Activated CD4-positive, alpha-beta T cell treated with anti-CD3 and anti-CD28 coated beads, Interleukin-2, amount 50 U/mL, for 48 hours (primary cell): Measurements from ENCODE around the gene ERCC6L.
"Not testable (repeated sequence)": the region's sequence is repeated elsewhere in the genome, so short reads cannot be mapped to it uniquely, and the experiment has no call there.

Source experiments
- DNase-seq, 2 experiments: peaks; one replicate each; pipeline ENCODE4 v3.0.0-alpha.2; 2020

The ERCC6L gene

DNA sequence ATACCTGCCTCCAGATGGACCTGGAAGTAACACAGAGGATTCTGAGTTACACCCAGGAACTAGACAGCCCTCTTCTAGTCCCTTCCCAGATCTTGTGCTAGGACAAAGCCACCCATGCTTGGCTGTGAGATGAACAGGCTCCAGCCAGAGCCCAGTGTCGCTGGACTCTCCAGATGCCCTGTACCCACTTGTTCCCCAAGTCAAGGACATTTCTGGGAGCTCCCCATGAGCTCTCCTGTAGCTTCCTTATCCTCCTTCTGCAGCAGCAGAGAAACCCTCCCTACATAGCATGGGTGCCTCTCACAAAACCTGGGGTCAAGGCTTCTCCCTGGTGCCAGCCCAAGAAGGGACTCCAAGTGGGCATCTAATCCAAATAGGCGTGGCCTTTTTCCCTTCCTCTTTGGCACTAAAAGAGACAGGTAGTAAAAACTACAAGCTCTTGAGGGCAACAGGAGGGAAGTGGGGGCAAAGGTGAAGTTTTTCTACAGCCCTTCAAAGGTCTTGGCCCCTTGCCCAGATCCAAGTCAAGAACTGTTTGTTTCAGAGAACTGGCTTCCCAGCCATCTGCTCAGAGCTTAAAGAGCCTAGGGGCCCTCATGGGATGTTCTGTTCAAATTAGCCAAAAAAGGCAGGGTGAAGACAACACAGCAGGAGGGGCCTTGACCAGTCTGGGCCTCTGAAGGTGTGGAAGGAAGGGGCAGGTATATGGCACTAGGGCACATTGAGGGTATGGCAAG is 8.5 kb upstream of the ERCC6L start:
- DNase-seq: no peak

DNA sequence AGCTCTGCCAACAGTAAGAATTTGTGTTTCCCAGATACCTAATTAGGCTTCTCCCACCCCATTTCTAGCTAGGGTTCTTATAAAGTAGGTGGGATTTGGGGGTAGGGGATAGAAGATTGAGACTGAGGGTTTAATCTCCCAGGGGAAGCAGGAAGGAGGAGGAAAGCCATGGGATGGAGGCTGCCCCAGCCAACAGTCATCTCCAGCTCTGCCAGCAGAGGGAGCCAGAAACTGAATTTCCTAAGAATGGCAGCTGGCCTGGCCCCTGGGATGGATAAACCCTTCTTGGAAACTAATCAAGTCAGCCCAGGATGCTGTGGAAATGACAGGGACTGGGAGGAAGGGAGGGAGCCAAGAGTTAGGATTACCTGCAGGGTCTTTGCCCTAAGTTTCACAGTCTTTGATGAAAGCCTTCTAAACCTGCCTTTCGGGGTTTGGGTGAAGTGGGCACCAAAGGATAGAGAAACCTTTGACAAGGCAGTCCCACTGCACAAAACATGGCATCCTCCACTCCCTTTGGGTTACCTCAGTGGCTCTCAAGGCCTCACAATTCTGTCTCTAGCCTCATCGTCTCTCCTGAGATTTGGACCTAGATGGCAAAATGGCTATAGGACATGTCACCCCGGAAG is 6.7 kb upstream of the ERCC6L start:
- peak; percentile 46 to 47 for DNase-seq

DNA sequence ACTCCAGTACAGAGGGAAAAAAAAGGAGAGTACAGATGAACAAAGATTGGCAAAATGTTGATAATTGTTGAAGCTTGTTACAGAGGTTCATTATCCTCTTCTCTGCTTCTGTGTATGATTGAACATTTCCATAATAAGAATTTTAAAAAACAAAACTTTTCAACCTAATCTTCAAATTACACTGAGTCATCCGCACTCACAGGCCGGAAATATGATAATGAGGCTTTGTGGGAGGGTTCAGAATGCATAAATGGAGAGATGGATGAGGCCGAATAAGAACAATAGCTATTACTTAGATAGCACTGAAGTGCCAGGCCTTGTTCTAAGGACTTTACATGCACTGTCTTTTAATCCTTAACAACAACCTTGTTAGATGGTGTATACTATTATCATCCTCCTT is 4.6 kb upstream of the ERCC6L start:
- DNase-seq: no peak

DNA sequence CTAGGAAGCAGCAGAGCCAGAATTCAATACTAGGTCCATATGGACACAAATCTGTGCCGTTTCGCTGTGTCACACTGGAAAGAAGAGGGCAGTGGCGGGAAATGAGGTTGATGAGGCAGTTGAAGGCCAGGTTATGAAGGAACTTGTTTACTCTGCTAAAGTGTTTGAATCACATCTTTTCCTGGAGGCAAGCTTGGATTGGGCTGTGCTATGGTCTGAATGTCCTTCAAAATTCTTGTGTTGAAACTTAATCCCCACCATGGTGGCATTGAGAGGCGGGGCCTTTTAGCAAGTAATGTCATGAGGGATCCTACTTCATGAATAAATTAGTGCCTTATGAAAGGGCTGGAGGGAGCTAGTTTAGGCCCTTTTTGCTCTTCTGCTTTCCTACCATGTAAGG is 2.1 kb upstream of the ERCC6L start:
- DNase-seq: no peak

DNA sequence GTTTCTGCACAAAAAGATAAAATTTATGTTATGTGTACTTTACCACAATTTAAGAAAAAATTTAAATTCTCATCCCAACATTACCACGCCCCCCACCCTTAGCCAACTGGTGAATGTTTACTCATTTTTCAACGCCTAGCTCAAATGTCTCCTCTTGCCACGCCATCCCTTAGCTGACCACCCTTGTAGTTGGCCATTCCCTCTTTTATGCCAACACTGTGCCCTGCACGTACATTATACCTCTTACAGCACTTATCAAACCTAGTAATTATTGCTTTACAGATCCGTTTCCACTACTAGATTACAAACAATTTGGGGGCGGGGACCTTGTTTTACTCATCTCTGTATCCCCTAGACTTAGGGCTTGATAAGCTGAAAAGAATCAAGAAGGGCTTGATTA is 644 bp downstream of the ERCC6L start:
- no peak for DNase-seq

DNA sequence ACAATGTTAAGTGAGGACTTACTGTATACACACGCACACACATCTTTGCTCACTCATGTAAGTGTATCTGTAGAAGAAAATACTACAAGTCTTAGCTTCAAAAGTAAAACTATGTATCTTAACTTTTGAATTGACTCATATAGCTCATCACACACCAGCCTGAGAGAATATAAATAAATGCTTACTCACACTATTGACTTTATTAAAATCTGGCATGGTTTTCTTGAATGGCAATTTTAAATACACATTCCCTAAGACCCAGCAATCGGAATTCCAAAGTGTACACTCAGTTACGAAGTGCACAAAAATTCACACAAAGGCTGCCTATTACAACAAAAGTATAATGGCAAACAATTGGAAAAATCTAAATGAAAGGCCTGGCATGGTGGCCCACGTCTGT is 2.0 kb downstream of the ERCC6L start:
- DNase-seq: no peak

DNA sequence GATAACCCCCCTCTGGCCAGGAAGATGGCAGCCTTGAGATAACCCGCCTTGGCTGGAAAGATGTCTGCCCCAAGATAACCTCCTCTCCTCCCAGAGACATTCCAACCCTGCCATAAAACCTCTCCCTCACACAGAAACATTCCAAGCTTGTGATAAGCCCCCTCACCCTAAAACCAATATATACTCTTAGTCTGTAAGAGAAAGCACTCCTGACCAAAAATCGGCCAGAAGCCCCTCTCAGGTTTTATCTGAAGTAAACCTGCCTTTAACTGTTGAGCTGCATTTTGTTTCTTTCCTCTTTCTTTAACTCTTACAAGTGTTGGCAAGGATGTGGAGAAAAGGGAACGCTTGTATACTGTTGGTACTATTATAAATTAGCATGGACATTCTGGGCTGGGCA is 8.5 kb downstream of the ERCC6L start:
- no peak for DNase-seq

DNA sequence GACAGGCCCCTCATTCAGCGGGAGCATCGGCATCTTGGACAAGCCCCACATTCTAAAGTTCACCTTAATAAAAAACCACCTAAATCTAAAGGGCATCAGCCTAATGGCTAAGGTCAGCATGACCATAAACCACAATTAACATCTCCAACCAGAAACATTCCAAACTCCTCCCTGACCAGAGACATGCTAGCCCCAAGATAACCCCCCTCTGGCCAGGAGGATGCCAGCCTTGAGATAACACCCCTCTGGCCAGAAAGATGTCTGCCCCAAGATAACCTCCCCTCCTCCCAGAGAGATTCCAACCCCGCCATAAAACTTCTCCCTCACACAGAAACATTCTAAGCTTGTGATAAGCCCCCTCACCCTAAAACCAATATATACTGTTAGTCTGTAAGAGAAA is 18.5 kb downstream of the ERCC6L start:
- not testable (repeated sequence) for DNase-seq

DNA sequence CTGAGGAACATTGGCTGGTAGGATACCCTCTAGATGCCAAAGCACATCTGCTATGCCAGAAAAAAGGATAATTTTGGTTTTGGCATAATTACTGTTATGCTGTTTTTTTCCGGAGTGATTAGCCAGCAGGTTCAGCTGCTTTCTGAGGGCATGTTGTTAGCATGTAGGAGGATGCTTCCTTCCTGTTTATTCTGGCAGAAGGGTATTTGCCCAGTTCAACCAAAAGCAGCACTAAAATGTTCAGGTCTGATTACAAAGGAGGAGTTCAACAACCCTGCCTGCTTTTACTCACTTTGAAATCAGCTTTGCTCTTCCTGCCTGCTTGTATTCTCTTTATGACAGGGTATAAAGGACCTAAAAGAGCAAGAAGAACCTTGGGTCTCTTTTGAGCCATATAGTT is 21.9 kb downstream of the ERCC6L start:
- DNase-seq: no peak

DNA sequence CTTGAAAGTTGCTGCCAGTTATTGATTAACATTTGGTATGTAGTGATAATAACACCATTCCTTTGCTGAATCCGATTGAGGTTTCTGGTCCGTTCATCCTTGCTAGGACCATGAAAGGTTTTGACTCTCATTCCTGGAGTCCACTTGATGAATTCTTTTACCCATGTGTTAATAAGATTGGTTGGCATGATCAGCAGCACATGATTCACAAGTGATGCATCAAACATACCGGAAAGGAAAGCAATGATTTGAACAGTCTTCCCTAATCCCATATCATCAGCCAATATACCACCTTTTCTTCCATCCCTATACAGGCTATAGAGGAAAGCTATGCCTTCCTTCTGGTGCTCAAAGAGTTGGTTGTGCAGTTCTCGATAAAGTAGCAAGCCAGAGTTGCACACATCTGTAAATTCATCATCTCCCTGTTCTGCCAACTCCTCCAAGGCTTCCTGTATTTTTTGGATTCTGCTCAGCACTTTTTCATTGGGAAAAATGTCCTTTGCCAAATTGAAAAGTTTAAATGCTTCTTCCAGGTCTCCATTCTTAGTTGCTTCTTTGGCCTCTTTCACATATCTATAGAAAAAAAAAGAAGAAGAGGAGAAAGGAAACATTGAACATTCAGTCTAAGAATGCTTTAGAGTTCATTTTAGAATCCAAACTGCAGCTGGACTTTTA is 30.6 kb downstream of the ERCC6L start:
- no peak for DNase-seq

DNA sequence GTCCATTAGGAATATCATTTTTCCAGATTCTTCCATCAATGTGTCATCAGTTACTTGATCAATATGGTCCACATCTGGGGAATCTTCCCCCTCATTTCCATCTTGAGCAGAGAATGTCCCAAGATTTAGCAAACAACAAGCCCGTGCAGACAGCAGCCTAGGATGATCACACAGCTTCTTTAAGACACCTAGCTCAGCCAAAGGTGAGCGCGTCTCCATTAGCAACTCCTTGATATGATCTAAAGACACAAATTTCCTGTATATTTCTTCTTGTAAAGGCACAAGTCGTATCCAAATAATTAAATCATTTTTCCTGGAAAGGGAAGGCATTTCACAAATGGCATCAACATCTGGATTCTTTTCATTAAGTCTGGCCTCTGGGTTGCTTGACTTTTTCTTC is 31.5 kb downstream of the ERCC6L start:
- DNase-seq: no peak

DNA sequence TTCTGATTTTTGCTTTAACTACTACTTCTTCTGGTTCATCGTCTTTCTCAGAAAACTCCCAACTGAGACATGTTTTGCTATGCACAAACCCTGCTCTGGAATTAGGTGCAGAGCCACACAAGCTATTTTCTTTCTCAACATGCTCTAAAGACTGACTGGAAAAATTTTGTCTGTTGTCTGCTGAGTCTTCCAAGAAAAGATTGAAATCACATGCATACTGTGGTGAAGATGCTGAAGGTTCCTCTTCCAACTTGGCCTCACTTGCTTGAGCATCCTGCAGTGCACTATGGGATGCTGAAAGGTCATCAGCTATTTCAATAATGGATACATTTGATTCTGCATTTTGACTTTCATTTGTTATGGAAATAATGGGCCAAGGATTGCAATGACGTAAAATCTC is 33.1 kb downstream of the ERCC6L start:
- no peak for DNase-seq

DNA sequence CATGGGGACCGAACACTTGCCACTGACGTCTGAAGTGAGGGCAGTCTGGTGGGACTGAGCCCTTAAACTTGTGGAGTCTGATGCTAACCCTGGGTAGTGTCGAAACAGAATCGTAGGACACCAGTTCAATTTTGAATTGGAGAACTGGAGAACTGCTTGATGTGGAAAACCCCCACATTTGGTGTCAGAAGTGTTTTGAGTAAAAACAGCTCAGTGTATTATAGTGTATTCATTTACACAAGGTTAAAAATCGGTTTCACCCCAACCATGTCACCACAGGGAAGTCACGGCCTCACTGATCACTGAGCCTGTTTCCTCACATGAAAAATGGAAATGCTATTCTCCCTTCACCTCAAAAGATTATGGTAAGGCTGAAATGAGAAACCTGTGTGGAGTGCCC is 35.4 kb downstream of the ERCC6L start:
- DNase-seq: no peak

DNA sequence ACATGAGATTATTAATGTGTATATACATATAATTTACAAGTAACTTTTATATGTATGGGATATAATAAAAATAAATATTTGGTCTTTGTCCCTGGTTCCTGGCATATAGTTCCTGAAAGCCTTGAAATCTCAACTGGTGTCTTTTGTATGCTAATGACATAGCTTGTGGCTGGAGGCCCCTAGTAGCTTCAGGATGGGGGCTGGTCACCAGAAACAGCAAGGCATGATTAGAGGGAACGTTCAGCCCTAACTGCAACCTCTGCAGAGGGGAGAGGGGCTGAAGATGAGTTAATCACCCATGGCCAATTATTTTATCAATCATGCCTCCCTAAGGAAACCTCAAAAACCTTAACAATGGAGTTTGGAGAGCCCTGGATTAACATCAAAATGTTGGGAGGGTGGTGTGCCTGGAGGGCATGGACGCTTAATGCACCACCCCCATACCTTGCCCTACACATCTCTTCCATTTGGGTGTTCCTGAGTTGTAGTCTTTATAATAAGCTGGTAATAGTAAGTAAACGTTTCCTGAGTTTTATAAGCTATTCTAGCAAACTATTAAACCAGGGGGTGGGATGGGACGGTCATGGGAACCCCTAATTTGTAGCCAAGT is 35.9 kb downstream of the ERCC6L start:
- no peak for DNase-seq

DNA sequence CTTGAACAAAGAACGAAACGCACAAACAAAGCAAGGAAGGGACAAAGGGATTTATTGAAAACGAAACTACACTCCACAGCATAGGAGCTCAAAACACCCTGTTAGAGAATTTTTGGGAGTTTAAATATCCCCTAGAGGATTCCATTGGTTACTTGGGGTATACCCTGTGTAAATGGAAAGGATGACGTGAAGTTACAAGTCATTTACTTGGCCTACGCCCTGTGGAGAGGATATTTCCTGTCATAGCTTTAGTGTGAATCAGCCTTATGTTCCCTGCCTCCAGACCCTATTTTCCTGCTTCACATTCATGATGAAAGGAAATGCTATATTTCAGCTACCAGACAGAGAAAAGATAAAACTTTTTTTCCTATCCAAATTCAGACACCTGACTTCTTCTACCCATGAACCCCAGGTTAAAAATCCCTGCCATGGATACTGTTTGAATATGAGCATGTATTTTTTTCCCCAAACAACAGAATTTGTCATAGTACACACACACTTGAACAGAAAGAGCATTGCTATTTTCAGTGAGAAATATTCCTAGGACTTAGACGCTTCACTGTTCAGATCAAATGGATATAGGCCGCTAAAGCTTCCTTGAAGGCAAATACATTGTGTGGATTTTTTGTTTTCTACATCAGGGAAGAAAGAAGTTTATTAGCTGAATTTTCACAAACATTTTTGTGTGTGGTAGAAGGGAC is 36.8 kb downstream of the ERCC6L start:
- DNase-seq: no peak

DNA sequence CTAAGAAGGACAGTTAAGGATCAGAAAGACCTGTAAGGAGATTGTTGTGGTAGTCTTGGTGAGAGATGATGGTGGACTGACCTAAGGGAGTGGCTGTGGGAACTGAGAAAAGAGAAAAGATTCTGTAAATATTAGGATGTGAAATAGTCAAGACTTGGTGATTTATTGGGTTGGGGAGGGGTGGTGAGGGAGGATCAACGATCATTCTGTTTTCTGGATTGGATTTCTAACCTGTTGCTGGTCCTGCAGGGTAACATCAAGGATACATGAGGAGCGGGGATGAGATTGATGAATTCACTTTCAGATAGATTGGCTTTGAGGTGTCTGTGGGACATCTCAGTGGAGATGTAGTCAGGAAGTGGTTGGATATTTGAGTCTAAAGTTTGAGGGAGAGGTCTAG is 55.9 kb downstream of the ERCC6L start:
- DNase-seq: no peak

DNA sequence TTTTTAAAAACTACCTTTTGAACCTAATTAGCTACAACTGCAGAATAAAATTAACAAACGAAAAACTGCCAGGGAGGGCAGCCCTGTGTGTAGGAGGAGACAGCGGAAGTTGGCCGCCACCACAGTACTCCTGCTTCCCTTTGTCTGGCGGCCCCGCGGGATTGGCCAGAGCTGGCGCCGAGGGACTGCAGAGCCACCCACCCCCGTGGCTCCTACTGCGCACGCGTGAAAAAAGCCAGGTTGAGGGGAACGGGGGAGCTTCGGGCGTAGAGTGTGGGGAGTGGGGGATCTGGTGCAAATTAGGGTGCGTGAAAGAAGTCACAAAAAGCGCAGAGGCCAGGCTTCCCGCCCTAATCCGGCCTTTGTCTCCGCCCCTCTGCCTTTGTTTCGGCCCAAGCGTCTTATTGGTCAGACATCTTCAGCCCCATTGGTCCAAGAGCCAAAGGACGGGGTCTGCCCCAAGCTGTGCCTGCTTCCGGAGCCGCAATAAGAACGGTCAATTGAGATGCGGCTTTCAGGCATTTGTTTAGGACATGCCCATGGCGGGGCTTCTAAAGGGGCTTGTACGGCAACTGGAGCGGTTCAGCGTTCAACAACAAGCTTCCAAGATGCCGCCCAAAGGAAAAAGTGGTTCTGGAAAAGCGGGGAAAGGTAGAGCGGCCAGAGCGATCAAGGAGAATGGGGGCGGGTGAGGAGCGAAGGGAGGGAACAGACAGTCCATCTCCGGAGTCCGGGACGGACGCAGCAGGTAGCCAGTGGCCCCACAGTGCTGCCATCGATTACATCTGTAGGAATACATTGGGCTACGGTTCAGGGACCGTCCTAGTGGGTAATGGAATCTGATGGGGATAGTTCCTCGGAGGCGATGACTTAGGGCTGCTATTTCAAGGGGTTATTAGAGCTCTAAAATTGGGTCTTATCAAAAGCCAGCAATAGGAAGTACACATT is 57.4 kb downstream of the ERCC6L start, which contains the start of gene PIN4:
Gene PIN4, plus strand, starts transcription at position 580 of the 948 bp plus-strand sequence. Its CDS starts 29 bp downstream, at position 609.
- peak; percentile 79 to 87 for DNase-seq

DNA sequence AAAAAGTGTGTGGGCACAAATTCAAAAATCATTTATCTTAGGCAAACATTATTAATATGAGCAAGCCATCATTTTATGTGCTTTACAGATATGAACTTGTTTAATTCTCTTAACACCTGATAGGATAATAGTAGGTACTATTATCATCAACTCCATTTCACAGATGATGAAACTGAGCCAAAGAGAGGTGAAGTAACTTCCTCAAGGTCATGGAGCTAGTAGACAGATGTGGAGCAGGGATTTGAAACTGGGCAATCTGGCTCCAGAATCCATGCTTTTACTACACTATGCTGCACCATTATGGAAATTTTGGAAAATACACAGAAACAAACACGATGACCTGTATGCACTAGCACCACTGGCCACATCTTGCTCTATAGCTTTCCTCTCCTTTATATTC is 58.3 kb downstream of the ERCC6L start:
- no peak for DNase-seq

DNA sequence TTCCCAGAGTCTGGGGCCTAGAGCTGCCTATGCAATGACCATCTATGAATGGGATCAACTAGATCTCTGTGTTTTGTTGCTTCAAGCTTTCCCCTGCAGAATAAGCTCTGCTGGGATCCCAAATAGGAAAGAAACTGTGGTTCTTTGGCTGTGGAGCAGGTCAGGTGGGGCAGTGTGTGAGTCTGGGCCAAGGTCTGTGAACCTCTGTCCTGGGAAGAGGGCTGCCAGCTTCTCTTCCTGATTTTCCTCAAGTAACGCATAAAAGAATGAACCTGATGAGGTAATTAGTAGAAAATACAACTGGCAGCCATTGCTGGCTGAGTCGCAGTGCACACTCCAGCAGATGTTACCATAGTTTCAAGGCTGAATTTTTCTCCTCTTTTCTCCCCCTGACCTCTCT is 61.8 kb downstream of the ERCC6L start:
- no peak for DNase-seq

DNA sequence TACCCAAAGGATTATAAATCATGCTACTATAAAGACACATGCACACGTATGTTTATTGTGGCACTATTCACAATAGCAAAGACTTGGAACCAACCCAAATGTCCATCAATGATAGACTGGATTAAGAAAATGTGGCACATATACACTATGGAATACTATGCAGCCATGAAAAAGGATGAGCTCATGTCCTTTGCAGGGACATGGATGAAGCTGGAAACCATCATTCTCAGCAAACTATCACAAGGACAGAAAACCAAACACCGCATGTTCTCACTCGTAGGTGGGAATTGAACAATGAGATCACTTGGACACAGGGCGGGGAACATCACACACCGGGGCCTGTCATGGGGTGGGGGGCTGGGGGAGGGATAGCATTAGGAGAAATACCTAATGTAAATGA is 62.5 kb downstream of the ERCC6L start:
- DNase-seq: not testable (repeated sequence)

DNA sequence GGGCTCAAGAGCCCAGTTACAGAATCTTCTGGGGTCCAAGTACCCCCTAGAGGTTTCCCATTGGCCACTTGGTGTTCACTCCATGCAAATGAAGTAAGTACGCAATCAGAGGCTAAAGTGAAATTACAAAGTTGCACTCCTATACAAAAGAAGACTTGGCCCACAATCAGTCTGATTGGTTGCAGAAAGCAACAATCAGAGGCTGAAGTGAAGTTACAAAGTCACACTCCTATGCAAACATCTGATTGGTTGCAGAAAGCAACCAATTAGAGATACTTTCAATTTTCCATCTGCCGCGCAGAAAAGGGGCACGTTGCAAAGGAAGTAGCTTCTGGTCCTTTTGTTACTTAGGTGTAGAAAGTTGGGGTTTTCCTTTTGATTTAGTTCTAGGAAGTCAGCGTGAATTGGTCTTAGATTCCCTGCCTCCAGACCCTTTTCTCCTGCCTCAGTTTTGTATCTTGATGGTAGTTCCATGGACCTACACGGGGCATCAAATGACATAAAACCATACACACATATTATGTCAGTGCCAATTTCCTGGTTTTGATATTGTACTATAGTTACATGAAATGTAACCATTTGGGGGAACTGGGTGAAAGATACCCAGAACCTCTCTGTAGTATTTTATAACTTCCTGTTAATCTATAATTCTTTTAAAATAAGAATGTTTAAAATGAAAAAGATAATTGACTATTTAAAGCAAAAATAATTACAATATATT is 69.7 kb downstream of the ERCC6L start:
- peak; percentile 14 to 19 for DNase-seq
